Prostate gland (tissue), 2 donors: ENCODE measurements around the gene CYP3A5. TPM values are rescaled to one million over a fixed set of nuclear protein-coding genes. Genes with fewer than 3 reads are reported as not detected.

Experiments
- DNase-seq: peaks from one replicate; pipeline ENCODE4 v3.0.0-alpha.2; 2019; ENCODE audit warnings: low spot score
- H3K27ac ChIP-seq, 2 donors: fragments of 200-600 bp; sonication (generic); 2 replicates each; pipeline ENCODE4 v1.5.1; 2017 to 2019
- H3K27me3 ChIP-seq: fragments of 200-600 bp; sonication (generic); replicated peaks from 2 replicates; pipeline ENCODE4 v1.5.1; 2019; ENCODE audit not compliant: insufficient read depth
- H3K36me3 ChIP-seq, 2 donors: fragments of 200-600 bp; sonication (generic); 1 replicate in 1 of 2; 2 replicates in 1 of 2; pipeline versions ENCODE4 v1.5.1 to v1.8.1; 2017 to 2019
- H3K4me1 ChIP-seq: fragments of 200-600 bp; sonication (generic); replicated peaks from 2 replicates; pipeline ENCODE4 v1.5.1; 2019
- H3K4me3 ChIP-seq, 2 donors: fragments of 200-600 bp; sonication (generic); 2 replicates each; pipeline ENCODE4 v1.5.1; 2017 to 2019
- H3K9me3 ChIP-seq: fragments of 200-600 bp; sonication (generic); 2 replicates; pipeline ENCODE4 v1.5.1; 2017
- POLR2A ChIP-seq: fragments of 450-650 bp; IDR thresholded peaks from one replicate; pipeline ENCODE4 v1.6.1; 2016; ENCODE audit warnings: antibody characterized with exemption, mild to moderate bottlenecking
- POLR2AphosphoS5 ChIP-seq: sonication (generic); formaldehyde crosslinking; IDR thresholded peaks from one replicate; pipeline ENCODE4 v1.6.1; 2017; ENCODE audit warnings: antibody characterized with exemption
- WGBS: methylation state at CpG from one replicate; pipeline ENCODE4 v1.1.5; 2018; 5-methylcytosine and 5-hydroxymethylcytosine counted together
- intact Hi-C: fragments of 100-400 bp; cut with DNase I; formaldehyde crosslinking; loops from one replicate; pipeline ENCODE4 v1.14.2; 2022
- total RNA-seq, 2 donors: library from RNA; depleted of rRNA; stranded (reverse); fragments of >200 nt; gene quantifications; one replicate each; pipeline ENCODE4 v1.1.0, GENCODE V29; 2016
- TF ChIP-seq, protein P1 (sequence below), 4 experiments: fragments of 200-600 bp in 2 of 4; fragments of 450-650 bp in 2 of 4; sonication (generic) in 2 of 4; IDR thresholded peaks; 1 replicate in 3 of 4; 2 replicates in 1 of 4; pipeline ENCODE4 v1.5.1; 2016 to 2019; ENCODE audit warnings: antibody characterized with exemption in 4 of 4, mild to moderate bottlenecking in 2 of 4, moderate library complexity in 2 of 4

CYP3A5 gene
- total RNA-seq, 2 donors from 2014 or later = 80.5 to 88.9 TPM

- peaks cover 6% of the 10 kb centered on the region for H3K4me1 ChIP-seq
- no peaks in the 10 kb centered on the region for H3K9me3 ChIP-seq
- TF ChIP-seq, protein P1, sequence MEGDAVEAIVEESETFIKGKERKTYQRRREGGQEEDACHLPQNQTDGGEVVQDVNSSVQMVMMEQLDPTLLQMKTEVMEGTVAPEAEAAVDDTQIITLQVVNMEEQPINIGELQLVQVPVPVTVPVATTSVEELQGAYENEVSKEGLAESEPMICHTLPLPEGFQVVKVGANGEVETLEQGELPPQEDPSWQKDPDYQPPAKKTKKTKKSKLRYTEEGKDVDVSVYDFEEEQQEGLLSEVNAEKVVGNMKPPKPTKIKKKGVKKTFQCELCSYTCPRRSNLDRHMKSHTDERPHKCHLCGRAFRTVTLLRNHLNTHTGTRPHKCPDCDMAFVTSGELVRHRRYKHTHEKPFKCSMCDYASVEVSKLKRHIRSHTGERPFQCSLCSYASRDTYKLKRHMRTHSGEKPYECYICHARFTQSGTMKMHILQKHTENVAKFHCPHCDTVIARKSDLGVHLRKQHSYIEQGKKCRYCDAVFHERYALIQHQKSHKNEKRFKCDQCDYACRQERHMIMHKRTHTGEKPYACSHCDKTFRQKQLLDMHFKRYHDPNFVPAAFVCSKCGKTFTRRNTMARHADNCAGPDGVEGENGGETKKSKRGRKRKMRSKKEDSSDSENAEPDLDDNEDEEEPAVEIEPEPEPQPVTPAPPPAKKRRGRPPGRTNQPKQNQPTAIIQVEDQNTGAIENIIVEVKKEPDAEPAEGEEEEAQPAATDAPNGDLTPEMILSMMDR (IDR thresholded peaks at IDR 0.05) = no peak
- no peak for TF ChIP-seq POLR2AphosphoS5
- WGBS = 94% methylated on average over 5 of the region's 5 CpGs
- intact Hi-C loops = loop anchor here (5.0 to 10.0 kb wide), 3 partner anchors 59 to 309 kb away; partner anchors contain the start of genes GJC3 and ZNF655
- DNase-seq = no peak
- no peak overlapping the region for H3K27ac ChIP-seq
- no peaks in the 10 kb centered on the region for H3K27me3 ChIP-seq
- peaks cover 0 to 2% of the 10 kb centered on the region in 2 donors for H3K36me3 ChIP-seq
- H3K4me3 ChIP-seq = peak overlapping the region; percentile 76 to 88
Observed at GRCh38 chr7:99615989-99616358, 63.8 kb downstream of the CYP3A5 start.

DNA sequence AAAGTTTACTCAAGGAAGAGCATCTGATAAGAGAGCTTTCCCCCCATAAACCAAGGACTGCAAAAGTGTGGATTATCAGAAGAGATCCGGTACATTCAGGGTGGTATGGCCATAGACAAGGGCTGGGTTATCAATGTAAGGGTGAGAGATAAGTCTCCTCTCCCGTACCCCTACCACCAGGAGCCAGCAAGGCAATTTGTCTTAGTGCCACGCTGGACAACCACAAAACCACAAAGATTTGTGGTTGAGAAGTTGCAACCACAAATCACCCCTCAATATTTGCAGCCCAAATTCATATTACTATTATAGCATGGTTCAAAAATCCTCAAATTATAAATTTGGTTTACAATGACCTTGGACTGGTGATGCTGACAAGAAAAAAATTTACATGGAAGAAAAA, 65.3 kb downstream of the CYP3A5 start:
- peaks cover 0 to under 1% of the 10 kb centered on the region in 2 donors for H3K36me3 ChIP-seq
- no peaks in the 10 kb centered on the region for H3K9me3 ChIP-seq
- no peaks in the 10 kb centered on the region for H3K27me3 ChIP-seq
- WGBS = 56% methylated on average over 3 of the region's 3 CpGs
- H3K4me3 ChIP-seq = no peak overlapping the region
- peaks cover 6% of the 10 kb centered on the region for H3K4me1 ChIP-seq
- TF ChIP-seq, protein P1 (IDR thresholded peaks at IDR 0.05) = no peak
- TF ChIP-seq POLR2A = no peak
- DNase-seq = no peak
- no peak overlapping the region for H3K27ac ChIP-seq
- intact Hi-C loops = loop anchor here (10.0 kb wide), 1 partner anchor 310 kb away; the partner anchor contains the start of gene GJC3

- Histone ChIP-seq H3K36me3 (no peaks in the 10 kb centered on the region), H3K4me1 (no peaks in the 10 kb centered on the region), H3K27me3 (no peaks in the 10 kb centered on the region), H3K9me3 (no peaks in the 10 kb centered on the region), H3K27ac (no peak overlapping the region), H3K4me3 (no peak overlapping the region)
- no peak for DNase-seq
- WGBS = 72% methylated on average over 9 of the region's 9 CpGs
- intact Hi-C loops = no loop called here
- TF ChIP-seq POLR2AphosphoS5 (no peak), POLR2A (no peak)
- TF ChIP-seq, protein P1 (IDR thresholded peaks at IDR 0.05) = no peak
Observed at GRCh38 chr7:99607548-99607947, 72.2 kb downstream of the CYP3A5 start.

DNA sequence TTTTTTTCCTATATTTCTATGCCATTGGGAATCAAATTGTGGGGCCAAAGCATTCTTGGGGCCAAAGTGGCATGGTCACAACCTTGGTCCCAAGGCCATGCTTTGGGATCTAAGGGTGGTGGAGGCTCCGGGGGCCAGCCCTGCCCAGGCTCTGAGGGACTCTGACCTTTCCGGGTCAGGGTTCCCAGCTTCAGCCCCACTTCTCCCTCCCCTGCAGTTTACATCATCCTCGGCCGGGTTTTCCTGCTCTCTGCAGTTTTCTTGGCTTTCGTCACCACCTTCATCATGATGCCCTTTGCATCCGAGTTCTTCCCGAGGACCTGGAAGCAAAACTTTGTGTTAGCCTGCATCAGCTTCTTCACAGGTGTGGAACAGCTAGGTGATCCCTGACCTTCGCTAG, 73.3 kb downstream of the CYP3A5 start:
- no peaks in the 10 kb centered on the region for H3K9me3 ChIP-seq
- 75% methylated on average over 8 of the region's 8 CpGs for WGBS
- intact Hi-C loops = no loop called here
- no peak for DNase-seq
- no peaks in the 10 kb centered on the region for H3K36me3 ChIP-seq
- no peak overlapping the region for H3K27ac ChIP-seq
- no peaks in the 10 kb centered on the region for H3K27me3 ChIP-seq
- TF ChIP-seq POLR2A (no peak), POLR2AphosphoS5 (no peak)
- TF ChIP-seq, protein P1 (IDR thresholded peaks at IDR 0.05) = no peak
- H3K4me3 ChIP-seq = no peak overlapping the region
- no peaks in the 10 kb centered on the region for H3K4me1 ChIP-seq

GRCh38 chr7:99605527-99605926, 74.3 kb downstream of the CYP3A5 start:
- H3K36me3 ChIP-seq = no peaks in the 10 kb centered on the region
- 93% methylated on average over 7 of the region's 7 CpGs for WGBS
- H3K4me1 ChIP-seq = no peaks in the 10 kb centered on the region
- no peak overlapping the region for H3K4me3 ChIP-seq
- intact Hi-C loops = no loop called here
- no peaks in the 10 kb centered on the region for H3K27me3 ChIP-seq
- H3K9me3 ChIP-seq = no peaks in the 10 kb centered on the region
- no peak overlapping the region for H3K27ac ChIP-seq
- TF ChIP-seq, protein P1 (IDR thresholded peaks at IDR 0.05) = no peak
- TF ChIP-seq POLR2AphosphoS5 (no peak), POLR2A (no peak)
- DNase-seq = no peak
